Measurements from ENCODE around the gene CCNG2. TPM values are rescaled to one million over a fixed set of nuclear protein-coding genes. Genes with fewer than 3 reads are reported as not detected.

The CCNG2 gene
- total RNA-seq, 1 experiment from 2014 or later = 10.6 TPM

- Histone ChIP-seq H3K4me1 (ENCODE audit: insufficient read depth, low read length) (no peaks in the 10 kb centered on the region), H2BK20ac (ENCODE audit: low read depth, low read length, poor library complexity, severe bottlenecking) (no peak overlapping the region), H3T11ph (ENCODE audit: low read length) (no peak overlapping the region), H2AK5ac (ENCODE audit: insufficient read length, low read length) (no peak overlapping the region), H4K20me1 (ENCODE audit: control insufficient read depth, insufficient read depth, insufficient read length) (no peaks in the 10 kb centered on the region), H4K5ac (ENCODE audit: insufficient read length, low read depth, low read length) (no peak overlapping the region), H3K4me2 (ENCODE audit: insufficient read depth, insufficient read length, low read length) (no peak overlapping the region), H2AFZ (ENCODE audit: low read length) (no peak overlapping the region), H3K9ac (ENCODE audit: extremely low read depth, insufficient read length, low read length) (no peak overlapping the region), H3K23me2 (ENCODE audit: insufficient read length, low read depth, low read length, poor library complexity, severe bottlenecking) (no peaks in the 10 kb centered on the region), H3K4ac (ENCODE audit: low read depth, low read length) (no peak overlapping the region), H3K27ac (ENCODE audit: insufficient read length, low read depth, low read length) (no peak overlapping the region), H3K23ac (ENCODE audit: insufficient read length, low read depth, low read length) (no peak overlapping the region), H4K8ac (replicated peaks; ENCODE audit: insufficient read length, low read depth, low read length) (no peak overlapping the region), H2BK5ac (ENCODE audit: insufficient read length, low read length) (no peak overlapping the region), H2BK120ac (ENCODE audit: low read depth, low read length, poor library complexity, severe bottlenecking) (no peak overlapping the region), H3K79me2 (ENCODE audit: insufficient read depth, low read length) (no peaks in the 10 kb centered on the region), H2BK15ac (ENCODE audit: low read depth, low read length) (no peak overlapping the region), H3K9me3 (ENCODE audit: control insufficient read depth, low read depth, low read length) (no peaks in the 10 kb centered on the region), H3K14ac (ENCODE audit: insufficient read depth, low read length) (no peak overlapping the region), H3K27me3 (ENCODE audit: insufficient read depth, low read length) (no peaks in the 10 kb centered on the region), H3K79me1 (ENCODE audit: insufficient read depth, low read depth, low read length, poor library complexity, severe bottlenecking) (no peaks in the 10 kb centered on the region), H2BK12ac (ENCODE audit: insufficient read length, low read depth, low read length) (no peak overlapping the region), H3K56ac (ENCODE audit: insufficient read length, low read depth, low read length) (no peak overlapping the region), H4K91ac (ENCODE audit: insufficient read length, low read depth, low read length) (no peak overlapping the region), H3K18ac (ENCODE audit: insufficient read length, low read depth, low read length) (no peak overlapping the region)
- Mint-ChIP-seq H3K4me1 (no peaks in the 10 kb centered on the region), H3K27ac (no peak overlapping the region), H3K36me3 (ENCODE audit: insufficient read depth in 1 of 3, low read depth in 3 of 3) (no peaks in the 10 kb centered on the region), H3K27me3 (ENCODE audit: low read depth) (peaks cover 27% of the 10 kb centered on the region), H3K9me3 (no peaks in the 10 kb centered on the region), H3K4me3 (no peak overlapping the region)
- no CpG with 5 or more reads among the region's 2 CpGs for WGBS (ENCODE audit: extremely low coverage, insufficient read length, low lambda C conversion rate)
- DNase-seq = no peak
- TF ChIP-seq, protein P1, sequence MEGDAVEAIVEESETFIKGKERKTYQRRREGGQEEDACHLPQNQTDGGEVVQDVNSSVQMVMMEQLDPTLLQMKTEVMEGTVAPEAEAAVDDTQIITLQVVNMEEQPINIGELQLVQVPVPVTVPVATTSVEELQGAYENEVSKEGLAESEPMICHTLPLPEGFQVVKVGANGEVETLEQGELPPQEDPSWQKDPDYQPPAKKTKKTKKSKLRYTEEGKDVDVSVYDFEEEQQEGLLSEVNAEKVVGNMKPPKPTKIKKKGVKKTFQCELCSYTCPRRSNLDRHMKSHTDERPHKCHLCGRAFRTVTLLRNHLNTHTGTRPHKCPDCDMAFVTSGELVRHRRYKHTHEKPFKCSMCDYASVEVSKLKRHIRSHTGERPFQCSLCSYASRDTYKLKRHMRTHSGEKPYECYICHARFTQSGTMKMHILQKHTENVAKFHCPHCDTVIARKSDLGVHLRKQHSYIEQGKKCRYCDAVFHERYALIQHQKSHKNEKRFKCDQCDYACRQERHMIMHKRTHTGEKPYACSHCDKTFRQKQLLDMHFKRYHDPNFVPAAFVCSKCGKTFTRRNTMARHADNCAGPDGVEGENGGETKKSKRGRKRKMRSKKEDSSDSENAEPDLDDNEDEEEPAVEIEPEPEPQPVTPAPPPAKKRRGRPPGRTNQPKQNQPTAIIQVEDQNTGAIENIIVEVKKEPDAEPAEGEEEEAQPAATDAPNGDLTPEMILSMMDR (conservative IDR thresholded peaks at IDR 0.05) = no peak
Observed at GRCh38 chr4:77219266-77219665, 62.3 kb downstream of the CCNG2 start.

Other genes starting within 250 kb of the CCNG2 start
- gene SEPTIN11, start 207.5 kb upstream of the CCNG2 start, total RNA-seq (2021) = 72.6 and 77.3 TPM in 2 replicates
- gene CCNI, start 81.2 kb upstream of the CCNG2 start, total RNA-seq (2021) = 233 and 240 TPM in 2 replicates

Data from H9 (cell line).